Neural progenitor cell (in vitro differentiated cells): ENCODE measurements around the gene CST11. TPM values are rescaled to one million over a fixed set of nuclear protein-coding genes. Genes with fewer than 3 reads are reported as not detected.

ENCODE experiments used
- DNase-seq: peaks from one replicate; pipeline ENCODE4 v3.0.0-alpha.2; 2016; ENCODE audit warnings: low spot score
- H2AFZ ChIP-seq: fragments of 200-600 bp; sonication (generic); replicated peaks from 2 replicates; pipeline ENCODE4 v1.6.1; 2016; ENCODE audit warnings: antibody characterized with exemption
- H3F3A ChIP-seq: fragments of 200-600 bp; sonication (generic); 2 replicates; pipeline ENCODE4 v1.6.1; 2016; ENCODE audit warnings: antibody characterized with exemption, low read depth
- H3K27ac ChIP-seq: fragments of 200-600 bp; sonication (generic); 2 replicates; pipeline ENCODE4 v1.5.1; 2016; ENCODE audit warnings: mild to moderate bottlenecking
- H3K27me3 ChIP-seq: fragments of 200-600 bp; sonication (generic); 2 replicates; pipeline ENCODE4 v1.6.1; 2016; ENCODE audit warnings: mild to moderate bottlenecking, moderate library complexity
- H3K36me3 ChIP-seq: fragments of 200-600 bp; sonication (generic); 2 replicates; pipeline ENCODE4 v1.5.1; 2016
- H3K4me1 ChIP-seq: fragments of 200-600 bp; sonication (generic); 2 replicates; pipeline ENCODE4 v1.6.1; 2016; ENCODE audit warnings: mixed run types
- H3K4me2 ChIP-seq: fragments of 200-600 bp; sonication (generic); 2 replicates; pipeline ENCODE4 v1.6.1; 2016
- H3K4me3 ChIP-seq: fragments of 200-600 bp; sonication (generic); 2 replicates; pipeline ENCODE4 v1.5.1; 2016
- H3K79me2 ChIP-seq: fragments of 200-600 bp; sonication (generic); 2 replicates; pipeline ENCODE4 v1.6.1; 2016; ENCODE audit warnings: low read depth
- H3K9ac ChIP-seq: fragments of 200-600 bp; sonication (generic); 2 replicates; pipeline ENCODE4 v1.6.1; 2016
- H3K9me3 ChIP-seq: fragments of 200-600 bp; sonication (generic); 2 replicates; pipeline ENCODE4 v1.5.1; 2016; ENCODE audit warnings: low read depth
- H4K20me1 ChIP-seq: fragments of 200-600 bp; sonication (generic); 2 replicates; pipeline ENCODE4 v1.6.1; 2016; ENCODE audit warnings: low read depth
- H3K27ac Mint-ChIP-seq: 3 replicates; pipeline ENCODE4 v1.8.0; 2021; ENCODE audit warnings: mixed read lengths
- H3K27me3 Mint-ChIP-seq: 2 replicates; pipeline ENCODE4 v1.8.0; 2022; ENCODE audit warnings: low read depth, mild to moderate bottlenecking, inconsistent platforms, moderate library complexity, mixed read lengths; ENCODE audit not compliant: insufficient read depth
- H3K36me3 Mint-ChIP-seq: 3 replicates; pipeline ENCODE4 v1.8.0; 2021; ENCODE audit warnings: mixed read lengths
- H3K4me1 Mint-ChIP-seq: 3 replicates; pipeline ENCODE4 v1.8.0; 2021; ENCODE audit warnings: mixed read lengths
- H3K4me3 Mint-ChIP-seq: 3 replicates; pipeline ENCODE4 v1.8.0; 2021; ENCODE audit warnings: mild to moderate bottlenecking, moderate library complexity, mixed read lengths
- H3K9me3 Mint-ChIP-seq: 3 replicates; pipeline ENCODE4 v1.8.0; 2020; ENCODE audit warnings: mixed read lengths
- EZH2 ChIP-seq: fragments of 200-600 bp; sonication (generic); IDR thresholded peaks from 2 replicates; pipeline ENCODE4 v1.6.1; 2017; ENCODE audit warnings: antibody characterized with exemption, mild to moderate bottlenecking, moderate library complexity
- EZH2phosphoT487 ChIP-seq: fragments of 200-600 bp; sonication (generic); IDR thresholded peaks from 2 replicates; pipeline ENCODE4 v1.6.1; 2017; ENCODE audit warnings: antibody characterized with exemption
- total RNA-seq: library from RNA; depleted of rRNA; stranded (reverse); fragments of >200 nt; gene quantifications from 2 replicates; pipeline ENCODE4 v1.2.3, GENCODE V29; 2015; ENCODE audit warnings: low replicate concordance
- TF ChIP-seq, protein P1 (sequence below): fragments of 200-600 bp; sonication (generic); IDR thresholded peaks from 2 replicates; pipeline ENCODE4 v1.5.1; 2017; ENCODE audit warnings: antibody characterized with exemption, mild to moderate bottlenecking

CST11 gene
- total RNA-seq, 1 donor from 2014 or later = not detected

DNA sequence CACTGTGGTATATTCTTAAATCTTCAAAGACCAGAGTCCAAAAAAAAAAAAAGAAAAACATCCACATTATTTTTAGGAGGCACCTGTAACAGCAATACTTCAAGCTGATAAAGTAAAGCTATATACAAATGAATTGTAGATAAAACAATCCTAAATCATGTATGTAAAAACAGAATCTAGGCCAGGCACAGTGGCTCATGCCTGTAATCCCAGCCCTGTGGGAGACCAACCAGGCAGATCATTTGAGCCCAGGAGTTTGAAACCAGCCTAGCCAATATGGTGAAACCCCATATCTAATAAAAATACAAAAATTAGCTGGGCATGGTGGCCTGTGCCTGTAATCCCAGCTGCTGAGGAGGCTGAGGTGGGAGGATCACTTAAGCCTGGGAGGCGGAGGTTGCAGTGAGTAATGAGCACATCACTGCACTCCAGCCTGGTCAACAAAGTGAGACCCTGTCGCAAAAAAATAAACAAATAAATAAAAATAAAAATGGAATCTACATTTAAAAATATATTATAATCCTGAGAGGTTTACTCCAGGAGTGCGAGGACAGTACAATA is 38.7 kb downstream of the CST11 start:
- peaks cover 2% of the 10 kb centered on the region for H3K36me3 Mint-ChIP-seq
- TF ChIP-seq EZH2 = no peak
- no peak for TF ChIP-seq EZH2phosphoT487
- TF ChIP-seq, protein P1, sequence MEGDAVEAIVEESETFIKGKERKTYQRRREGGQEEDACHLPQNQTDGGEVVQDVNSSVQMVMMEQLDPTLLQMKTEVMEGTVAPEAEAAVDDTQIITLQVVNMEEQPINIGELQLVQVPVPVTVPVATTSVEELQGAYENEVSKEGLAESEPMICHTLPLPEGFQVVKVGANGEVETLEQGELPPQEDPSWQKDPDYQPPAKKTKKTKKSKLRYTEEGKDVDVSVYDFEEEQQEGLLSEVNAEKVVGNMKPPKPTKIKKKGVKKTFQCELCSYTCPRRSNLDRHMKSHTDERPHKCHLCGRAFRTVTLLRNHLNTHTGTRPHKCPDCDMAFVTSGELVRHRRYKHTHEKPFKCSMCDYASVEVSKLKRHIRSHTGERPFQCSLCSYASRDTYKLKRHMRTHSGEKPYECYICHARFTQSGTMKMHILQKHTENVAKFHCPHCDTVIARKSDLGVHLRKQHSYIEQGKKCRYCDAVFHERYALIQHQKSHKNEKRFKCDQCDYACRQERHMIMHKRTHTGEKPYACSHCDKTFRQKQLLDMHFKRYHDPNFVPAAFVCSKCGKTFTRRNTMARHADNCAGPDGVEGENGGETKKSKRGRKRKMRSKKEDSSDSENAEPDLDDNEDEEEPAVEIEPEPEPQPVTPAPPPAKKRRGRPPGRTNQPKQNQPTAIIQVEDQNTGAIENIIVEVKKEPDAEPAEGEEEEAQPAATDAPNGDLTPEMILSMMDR = no peak

DNA sequence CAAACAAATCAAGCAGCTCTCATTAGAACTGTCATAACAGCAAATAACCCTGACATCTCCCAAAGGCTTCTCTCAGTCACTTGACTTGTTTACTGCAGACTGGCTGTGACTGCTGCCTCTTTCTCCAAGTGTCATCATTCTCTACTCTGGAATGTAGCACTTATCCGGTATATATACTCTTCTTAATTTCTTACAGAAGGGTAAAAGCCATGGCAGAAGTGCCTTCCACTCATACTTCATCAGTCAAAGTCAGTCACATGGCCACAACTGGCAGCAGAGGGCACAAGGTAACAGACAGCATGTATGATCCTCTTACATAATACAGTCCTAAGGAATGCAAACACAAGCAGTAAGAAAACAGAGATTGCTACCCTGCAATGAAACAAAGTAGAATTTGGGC is 40.6 kb downstream of the CST11 start:
- no peaks in the 10 kb centered on the region for H3K9me3 ChIP-seq
- no peaks in the 10 kb centered on the region for H3K9me3 Mint-ChIP-seq
- peaks cover 89% of the 10 kb centered on the region for H4K20me1 ChIP-seq
- no peaks in the 10 kb centered on the region for H3K27me3 Mint-ChIP-seq
- H3K27ac Mint-ChIP-seq = no peak overlapping the region
- H2AFZ ChIP-seq = no peak overlapping the region
- H3F3A ChIP-seq = no peaks in the 10 kb centered on the region
- peaks cover 6% of the 10 kb centered on the region for H3K4me1 ChIP-seq
- H3K4me3 ChIP-seq = no peak overlapping the region
- H3K36me3 Mint-ChIP-seq = peaks cover 7% of the 10 kb centered on the region
- peaks cover 3% of the 10 kb centered on the region for H3K4me1 Mint-ChIP-seq
- no peak for DNase-seq
- no peaks in the 10 kb centered on the region for H3K27me3 ChIP-seq
- H3K27ac ChIP-seq = no peak overlapping the region
- no peak overlapping the region for H3K9ac ChIP-seq
- H3K4me2 ChIP-seq = no peak overlapping the region
- no peaks in the 10 kb centered on the region for H3K36me3 ChIP-seq
- peaks cover 100% of the 10 kb centered on the region for H3K79me2 ChIP-seq
- no peak for TF ChIP-seq EZH2phosphoT487
- TF ChIP-seq EZH2 = no peak
- TF ChIP-seq, protein P1 = no peak
- no peak overlapping the region for H3K4me3 Mint-ChIP-seq

More for the DNA sequence above, 38.7 kb downstream of the CST11 start:
- Mint-ChIP-seq H3K4me3 (no peak overlapping the region), H3K27me3 (no peaks in the 10 kb centered on the region), H3K9me3 (no peaks in the 10 kb centered on the region), H3K4me1 (peaks cover 8% of the 10 kb centered on the region), H3K27ac (no peak overlapping the region)
- Histone ChIP-seq H3K27me3 (no peaks in the 10 kb centered on the region), H2AFZ (no peak overlapping the region), H3K9ac (no peak overlapping the region), H3K4me1 (peaks cover 6% of the 10 kb centered on the region), H3K9me3 (no peaks in the 10 kb centered on the region), H3K4me2 (no peak overlapping the region), H4K20me1 (peaks cover 90% of the 10 kb centered on the region), H3K27ac (no peak overlapping the region), H3K4me3 (no peak overlapping the region), H3K36me3 (no peaks in the 10 kb centered on the region), H3K79me2 (peaks cover 100% of the 10 kb centered on the region), H3F3A (no peaks in the 10 kb centered on the region)
- DNase-seq = no peak

- no peak overlapping the region for H3K9ac ChIP-seq
- Mint-ChIP-seq H3K27me3 (no peaks in the 10 kb centered on the region), H3K27ac (no peak overlapping the region), H3K36me3 (peaks cover 11% of the 10 kb centered on the region), H3K4me1 (peaks cover 2% of the 10 kb centered on the region), H3K9me3 (no peaks in the 10 kb centered on the region), H3K4me3 (no peak overlapping the region)
- H3K9me3 ChIP-seq = no peaks in the 10 kb centered on the region
- H3K4me1 ChIP-seq = peaks cover 6% of the 10 kb centered on the region
- H3F3A ChIP-seq = no peaks in the 10 kb centered on the region
- no peak overlapping the region for H3K4me3 ChIP-seq
- no peak overlapping the region for H2AFZ ChIP-seq
- H3K79me2 ChIP-seq = peaks cover 100% of the 10 kb centered on the region
- TF ChIP-seq, protein P1 = no peak
- TF ChIP-seq EZH2 = no peak
- no peak for TF ChIP-seq EZH2phosphoT487
- no peaks in the 10 kb centered on the region for H3K36me3 ChIP-seq
- H3K27me3 ChIP-seq = no peaks in the 10 kb centered on the region
- H3K27ac ChIP-seq = no peak overlapping the region
- DNase-seq = no peak
- H4K20me1 ChIP-seq = peaks cover 91% of the 10 kb centered on the region
- no peak overlapping the region for H3K4me2 ChIP-seq
These were observed 41.6 kb downstream of the CST11 start for GRCh38 chr20:23410916-23411695.
